Astrocyte (in vitro differentiated cells and primary cell): Measurements from ENCODE around the gene TSNAX. TPM values are rescaled to one million over a fixed set of nuclear protein-coding genes. Genes with fewer than 3 reads are reported as not detected.
"Not testable (repeated sequence)": the region's sequence is repeated elsewhere in the genome, so short reads cannot be mapped to it uniquely, and the experiment has no call there.

Experiments used
- DNase-seq: peaks from one replicate; pipeline ENCODE4 v3.0.0-alpha.2; 2010; ENCODE audit warnings: low read depth
- FAIRE-seq: peaks from 2 replicates; lab custom pipeline; 2011; peaks lifted over from hg19 to GRCh38; lab: Jason Lieb, UNC
- H2AFZ ChIP-seq: 2 replicates; pipeline ENCODE4 v1.6.0; 2012; ENCODE audit warnings: low read depth, low read length, inconsistent platforms
- H3K27ac ChIP-seq: 2 replicates; pipeline ENCODE4 v1.5.1; 2011; ENCODE audit warnings: low read depth, low read length, inconsistent platforms
- H3K27me3 ChIP-seq: 2 replicates; pipeline ENCODE4 v1.6.0; 2011; ENCODE audit warnings: low read length, inconsistent platforms; ENCODE audit not compliant: insufficient read depth
- H3K36me3 ChIP-seq: 2 replicates; pipeline ENCODE4 v1.5.1; 2011; ENCODE audit warnings: low read length, inconsistent platforms; ENCODE audit not compliant: insufficient read depth
- H3K4me1 ChIP-seq: 2 replicates; pipeline ENCODE4 v1.5.1; 2011; ENCODE audit warnings: low read length, inconsistent platforms; ENCODE audit not compliant: insufficient read depth
- H3K4me2 ChIP-seq: 2 replicates; pipeline ENCODE4 v1.6.0; 2012; ENCODE audit warnings: low read length, inconsistent platforms
- H3K4me3 ChIP-seq: 2 replicates; pipeline ENCODE4 v1.5.1; 2011; ENCODE audit warnings: low read depth, mild to moderate bottlenecking, low read length, inconsistent platforms; ENCODE audit not compliant: insufficient read depth
- H3K79me2 ChIP-seq: 2 replicates; pipeline ENCODE4 v1.6.0; 2012; ENCODE audit warnings: mild to moderate bottlenecking, low read length, inconsistent platforms; ENCODE audit not compliant: insufficient read depth
- H3K9ac ChIP-seq: 2 replicates; pipeline ENCODE4 v1.6.0; 2012; ENCODE audit warnings: mild to moderate bottlenecking, low read length, inconsistent platforms
- H3K9me3 ChIP-seq: 2 replicates; pipeline ENCODE4 v1.5.1; 2012; ENCODE audit warnings: low read depth, mild to moderate bottlenecking, low read length, inconsistent platforms; ENCODE audit not compliant: insufficient read depth
- H4K20me1 ChIP-seq: 2 replicates; pipeline ENCODE4 v1.6.0; 2012; ENCODE audit warnings: low read length, inconsistent platforms; ENCODE audit not compliant: insufficient read depth
- H3K27ac Mint-ChIP-seq: one replicate; pipeline ENCODE4 v1.8.0; 2021; ENCODE audit warnings: mild to moderate bottlenecking, mixed read lengths; ENCODE audit not compliant: unreplicated experiment
- H3K27me3 Mint-ChIP-seq: one replicate; pipeline ENCODE4 v1.8.0; 2021; ENCODE audit warnings: low read depth, mixed read lengths; ENCODE audit not compliant: unreplicated experiment
- H3K36me3 Mint-ChIP-seq: one replicate; pipeline ENCODE4 v1.8.0; 2021; ENCODE audit warnings: low read depth, mixed read lengths; ENCODE audit not compliant: unreplicated experiment
- H3K4me1 Mint-ChIP-seq: one replicate; pipeline ENCODE4 v1.8.0; 2021; ENCODE audit warnings: low read depth, mixed read lengths; ENCODE audit not compliant: unreplicated experiment
- H3K4me3 Mint-ChIP-seq: one replicate; pipeline ENCODE4 v1.8.0; 2021; ENCODE audit warnings: mild to moderate bottlenecking, moderate library complexity, mixed read lengths; ENCODE audit not compliant: unreplicated experiment
- H3K9me3 Mint-ChIP-seq: one replicate; pipeline ENCODE4 v1.8.0; 2021; ENCODE audit warnings: mild to moderate bottlenecking, mixed read lengths; ENCODE audit not compliant: unreplicated experiment
- CTCF ChIP-seq: IDR thresholded peaks from 2 replicates; pipeline ENCODE4 v1.5.1; 2011; ENCODE audit warnings: low read depth, mild to moderate bottlenecking, inconsistent platforms, low read length, moderate library complexity; ENCODE audit not compliant: insufficient read depth
- EZH2 ChIP-seq: IDR thresholded peaks from 2 replicates; pipeline ENCODE4 v1.6.1; 2012; ENCODE audit warnings: mild to moderate bottlenecking, low read length, inconsistent platforms; ENCODE audit not compliant: insufficient read depth
- total RNA-seq: library from RNA; stranded (reverse); gene quantifications from 2 replicates; pipeline ENCODE4 v1.2.1, GENCODE V29; 2021

TSNAX gene
- total RNA-seq, 1 donor from 2014 or later, result 43.5 TPM

GRCh38 chr1:231566496-231566895 is 38.0 kb downstream of the TSNAX start:
- peaks cover 4% of the 10 kb centered on the region for H3K79me2 ChIP-seq
- peaks cover 11% of the 10 kb centered on the region for H3K36me3 ChIP-seq

GRCh38 chr1:231570262-231570661 is 41.8 kb downstream of the TSNAX start:
- not testable (repeated sequence) for H3K27ac Mint-ChIP-seq

More at GRCh38 chr1:231566496-231566895, 38.0 kb downstream of the TSNAX start:
- H3K36me3 Mint-ChIP-seq, result peaks cover 7% of the 10 kb centered on the region
- Histone ChIP-seq H4K20me1 (peaks cover 7% of the 10 kb centered on the region), H3K27ac (no peak overlapping the region), H3K9ac (no peak overlapping the region), H3K4me3 (no peak overlapping the region), H2AFZ (no peak overlapping the region), H3K4me2 (no peak overlapping the region), H3K9me3 (no peaks in the 10 kb centered on the region), H3K4me1 (no peaks in the 10 kb centered on the region), H3K27me3 (no peaks in the 10 kb centered on the region)
- H3K27ac Mint-ChIP-seq, result no peak overlapping the region
- FAIRE-seq, result no peak
- no peak for DNase-seq
- H3K4me3 Mint-ChIP-seq, result no peak overlapping the region
- TF ChIP-seq EZH2 (no peak), CTCF (no peak)
- H3K4me1 Mint-ChIP-seq, result no peaks in the 10 kb centered on the region
- no peaks in the 10 kb centered on the region for H3K27me3 Mint-ChIP-seq
- H3K9me3 Mint-ChIP-seq, result no peaks in the 10 kb centered on the region

GRCh38 chr1:231571904-231572303 is 43.4 kb downstream of the TSNAX start:
- Mint-ChIP-seq H3K27me3 (no peaks in the 10 kb centered on the region), H3K36me3 (peaks cover 2% of the 10 kb centered on the region), H3K27ac (no peak overlapping the region), H3K4me3 (no peak overlapping the region), H3K9me3 (no peaks in the 10 kb centered on the region), H3K4me1 (no peaks in the 10 kb centered on the region)
- Histone ChIP-seq H3K4me3 (no peak overlapping the region), H4K20me1 (no peaks in the 10 kb centered on the region), H3K9me3 (no peaks in the 10 kb centered on the region), H3K36me3 (no peaks in the 10 kb centered on the region), H3K4me1 (no peaks in the 10 kb centered on the region), H3K27me3 (no peaks in the 10 kb centered on the region), H3K27ac (no peak overlapping the region), H3K9ac (no peak overlapping the region), H3K4me2 (no peak overlapping the region), H3K79me2 (no peaks in the 10 kb centered on the region), H2AFZ (no peak overlapping the region)
- no peak for FAIRE-seq
- DNase-seq, result no peak
- no peak for TF ChIP-seq EZH2
- TF ChIP-seq CTCF, result no peak

More at GRCh38 chr1:231570262-231570661, 41.8 kb downstream of the TSNAX start:
- not testable (repeated sequence) for H3K36me3 Mint-ChIP-seq, H3K79me2 ChIP-seq, H3K9ac ChIP-seq, H3K27ac ChIP-seq, H3K4me3 Mint-ChIP-seq, H3K4me1 ChIP-seq, H2AFZ ChIP-seq, H3K9me3 Mint-ChIP-seq, H3K4me3 ChIP-seq, H3K27me3 ChIP-seq, H3K36me3 ChIP-seq, FAIRE-seq, H3K4me2 ChIP-seq, H3K27me3 Mint-ChIP-seq, H3K4me1 Mint-ChIP-seq, H4K20me1 ChIP-seq, DNase-seq, H3K9me3 ChIP-seq
